OCI-LY1 (cell line): ENCODE results near the gene ABRAXAS1.
"Not testable (repeated sequence)": the region's sequence is repeated elsewhere in the genome, so short reads cannot be mapped to it uniquely, and the experiment has no call there.

Source experiments
- EZH2 ChIP-seq: fragments of 200-600 bp; sonication (generic), shearing (Covaris generic); IDR thresholded peaks from 2 replicates; pipeline ENCODE4 v1.8.0; 2017; ENCODE audit warnings: borderline replicate concordance, mixed run types, mild to moderate bottlenecking, antibody characterized with exemption, low read length, moderate library complexity, mixed read lengths
- TF ChIP-seq, protein P1 (sequence below): fragments of 200-600 bp; sonication (generic), shearing (Covaris generic); IDR thresholded peaks from 2 replicates; pipeline ENCODE4 v1.5.1; 2017; ENCODE audit warnings: mild to moderate bottlenecking, antibody characterized with exemption, low read length, moderate library complexity, mixed read lengths

DNA sequence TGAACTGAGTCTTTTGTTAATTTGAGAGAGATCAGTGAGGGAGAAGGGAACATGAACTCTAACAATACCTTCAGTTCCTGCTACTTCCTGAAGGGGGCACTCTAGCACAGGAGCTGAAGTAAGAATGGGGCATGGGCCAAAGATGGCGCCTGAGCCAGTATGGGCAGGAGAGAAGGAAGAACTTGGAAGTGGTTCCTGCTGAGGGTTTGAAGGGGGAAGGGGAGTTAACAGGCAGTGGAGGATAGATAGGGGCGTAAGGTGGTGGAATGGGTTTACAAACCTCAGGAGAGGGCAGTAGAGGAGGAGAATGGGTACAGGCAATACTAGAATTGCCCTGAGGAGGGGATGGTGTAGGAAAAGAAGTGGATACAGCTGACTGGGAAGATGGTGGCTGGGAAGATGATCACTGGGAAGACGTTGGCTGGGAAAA is 24.3 kb upstream of the ABRAXAS1 start:
- not testable (repeated sequence) for TF ChIP-seq EZH2
- TF ChIP-seq, protein P1, sequence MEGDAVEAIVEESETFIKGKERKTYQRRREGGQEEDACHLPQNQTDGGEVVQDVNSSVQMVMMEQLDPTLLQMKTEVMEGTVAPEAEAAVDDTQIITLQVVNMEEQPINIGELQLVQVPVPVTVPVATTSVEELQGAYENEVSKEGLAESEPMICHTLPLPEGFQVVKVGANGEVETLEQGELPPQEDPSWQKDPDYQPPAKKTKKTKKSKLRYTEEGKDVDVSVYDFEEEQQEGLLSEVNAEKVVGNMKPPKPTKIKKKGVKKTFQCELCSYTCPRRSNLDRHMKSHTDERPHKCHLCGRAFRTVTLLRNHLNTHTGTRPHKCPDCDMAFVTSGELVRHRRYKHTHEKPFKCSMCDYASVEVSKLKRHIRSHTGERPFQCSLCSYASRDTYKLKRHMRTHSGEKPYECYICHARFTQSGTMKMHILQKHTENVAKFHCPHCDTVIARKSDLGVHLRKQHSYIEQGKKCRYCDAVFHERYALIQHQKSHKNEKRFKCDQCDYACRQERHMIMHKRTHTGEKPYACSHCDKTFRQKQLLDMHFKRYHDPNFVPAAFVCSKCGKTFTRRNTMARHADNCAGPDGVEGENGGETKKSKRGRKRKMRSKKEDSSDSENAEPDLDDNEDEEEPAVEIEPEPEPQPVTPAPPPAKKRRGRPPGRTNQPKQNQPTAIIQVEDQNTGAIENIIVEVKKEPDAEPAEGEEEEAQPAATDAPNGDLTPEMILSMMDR = peak; percentile 80
